Heart right ventricle (tissue), 16 donors: ENCODE data around the gene GAK. TPM values are rescaled to one million over a fixed set of nuclear protein-coding genes. Genes with fewer than 3 reads are reported as not detected.

Experiments
- ATAC-seq, 8 donors: fragments of 200-7000 bp; cut with Tn5 transposase; one replicate each; pipeline ENCODE4 v1.9.1; 2020; ENCODE audit warnings: mild to moderate bottlenecking in 8 of 8, moderate library complexity in 8 of 8, moderate number of reproducible peaks in 1 of 8
- DNase-seq, 2 donors: peaks; one replicate each; pipeline ENCODE4 v3.0.0-alpha.2; 2020
- H3K27ac ChIP-seq, 10 donors: fragments of 200-600 bp; sonication (generic) in 2 of 10; one replicate each; pipeline versions ENCODE4 v1.5.0 to v1.8.0; 2020 to 2022; ENCODE audit warnings: mild to moderate bottlenecking in 3 of 10
- H3K27me3 ChIP-seq, 7 donors: fragments of 200-600 bp; one replicate each; pipeline ENCODE4 v1.8.0; 2021 to 2022; ENCODE audit warnings: mild to moderate bottlenecking in 2 of 7
- H3K36me3 ChIP-seq, 9 donors: fragments of 200-600 bp; sonication (generic) in 1 of 9; one replicate each; pipeline versions ENCODE4 v1.5.0 to v1.8.0; 2020 to 2022; ENCODE audit warnings: mild to moderate bottlenecking in 2 of 9
- H3K4me1 ChIP-seq, 9 donors: fragments of 200-600 bp; sonication (generic) in 1 of 9; one replicate each; pipeline versions ENCODE4 v1.5.0 to v1.8.0; 2020 to 2022; ENCODE audit warnings: mild to moderate bottlenecking in 4 of 9
- H3K4me3 ChIP-seq, 10 donors: fragments of 200-600 bp; sonication (generic) in 2 of 10; one replicate each; pipeline versions ENCODE4 v1.5.0 to v1.8.0; 2020 to 2022; ENCODE audit warnings: mild to moderate bottlenecking in 7 of 10, moderate library complexity in 2 of 10
- H3K9me3 ChIP-seq, 11 donors: fragments of 200-600 bp in 10 of 11; sonication (generic) in 2 of 11; one replicate each; pipeline versions ENCODE4 v1.5.0 to v1.8.0; 2013 to 2022; ENCODE audit warnings: mild to moderate bottlenecking in 2 of 11, control low read depth in 1 of 11, moderate library complexity in 1 of 11
- CTCF ChIP-seq, 9 donors: fragments of 200-600 bp; sonication (generic) in 2 of 9; IDR thresholded peaks; one replicate each; pipeline versions ENCODE4 v1.5.0 to v1.8.0; 2021 to 2022; ENCODE audit warnings: antibody characterized with exemption in 9 of 9, mild to moderate bottlenecking in 5 of 9, moderate library complexity in 1 of 9
- WGBS, 2 donors: extraction: QIAGEN DNeasy Blood & Tissue Kit; methylation state at CpG; one replicate each; pipeline ENCODE4 v1.1.7; 2013; ENCODE audit warnings: inconsistent platforms in 1 of 2; 5-methylcytosine and 5-hydroxymethylcytosine counted together
- intact Hi-C, 10 donors: fragments of 100-400 bp; cut with DNase I; formaldehyde crosslinking; loops; one replicate each; pipeline versions ENCODE4 v1.11.1 to v1.14.2; 2022
- polyA plus RNA-seq, 2 donors: library from polyadenylated mRNA; stranded (reverse); fragments of 200-250 nt; gene quantifications; one replicate each; pipeline ENCODE4 v1.2.3, GENCODE V29; 2013
- total RNA-seq, 10 donors: library from RNA; stranded (reverse); fragmentation: NEBNext Ultra II Directional in 3 of 10; extraction: Animal tissue kit (Norgen Biotek cat#: 25700) in 3 of 10; gene quantifications; one replicate each; pipeline versions ENCODE4 v1.2.1 to v1.2.4, GENCODE V29; 2021 to 2023
- donor health status: Arrhythmogenic right ventricular cardiomyopathy.
- donor health status: ischemic (EF 13 %, LVEDD 7.1; RV severe dilation, severe dysfunction).
- donor health status: healthy with polysubstance abuse.
- donor health status: DM: no; HTN: yes; CAD: no.
- donor health status: DM: no; HTN: no; CAD: no.
- donor health status: ischemic (EF 25% LVEDD 6.9; RV normal size, moderate dysfunction).
- donor health status: ischemic (EF 25% LVEDD 5.7; RV mildly dilated, moderate dysfunction).
- donor health status: healthy.
- donor health status: DM: yes; HTN: yes; CAD: no.
- donor health status: Ischemic cardiomyopathy.
- donor health status: ischemic (EF 35%, LVEDD 5.7; RV mildly dilated, moderate dysfunction).
- donor health status: nonischemic (EF 11% LVEDD 7.7; RV severe dilation, severe dysfunction).
- donor health status: DM: yes; HTN: yes; CAD: no.
- donor health status: PGD.
- donor health status: ischemic (EF 29% LVEDD 5.4; RV normal size, mild dysfunction).
- donor health status: nonischemic (EF 23%, LVEDD 6.1; RV moderate dilation, normal function).

The GAK gene
- total and polyA plus RNA-seq, 12 donors, result 21.0 to 105 (median 29.2) TPM

DNA sequence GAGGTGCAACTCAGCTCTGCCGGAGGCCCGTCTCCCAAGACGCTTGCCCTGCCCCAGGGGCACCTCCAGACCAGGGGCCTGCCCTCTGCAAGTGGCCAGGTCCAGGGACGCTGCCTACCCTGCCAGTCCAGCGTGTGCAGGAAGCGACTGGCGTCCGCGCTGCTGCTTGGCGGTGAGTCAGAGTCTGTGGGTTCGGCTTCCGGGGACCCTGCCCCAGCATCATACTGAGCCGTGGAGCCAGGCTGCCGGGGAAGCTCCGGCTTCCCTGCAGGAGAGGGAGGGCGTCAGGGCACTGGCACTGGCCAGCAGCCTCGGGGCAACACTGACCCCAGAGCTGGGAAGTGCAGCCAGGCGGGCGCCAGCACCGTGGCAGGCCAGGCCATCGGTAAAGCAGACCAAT is 63.7 kb downstream of the GAK start:
- intact Hi-C loops, result no loop called here
- no peak for ATAC-seq
- no peaks in the 10 kb centered on the region for H3K9me3 ChIP-seq
- 97 to 98% methylated on average over 21 of the region's 21 CpGs for WGBS, 2 donors
- no peak overlapping the region for H3K27ac ChIP-seq
- TF ChIP-seq CTCF (IDR thresholded peaks at IDR 0.05), result no peak
- no peaks in the 10 kb centered on the region for H3K4me1 ChIP-seq
- H3K4me3 ChIP-seq, result no peak overlapping the region
- no peak for DNase-seq
- peaks cover 0 to 97% (median 63%) of the 10 kb centered on the region in 9 donors for H3K36me3 ChIP-seq
- no peaks in the 10 kb centered on the region for H3K27me3 ChIP-seq

- DNase-seq (no peak), ATAC-seq (no peak)
- 86 to 93% methylated on average over 23 to 26 of the region's 26 CpGs for WGBS, 2 donors
- Histone ChIP-seq H3K27me3 (no peaks in the 10 kb centered on the region), H3K27ac (no peak overlapping the region), H3K9me3 (peaks cover 0 to 3% (median 0%) of the 10 kb centered on the region in 11 donors), H3K4me3 (no peak overlapping the region), H3K4me1 (no peaks in the 10 kb centered on the region), H3K36me3 (peaks cover 0 to 97% (median 70%) of the 10 kb centered on the region in 9 donors)
- TF ChIP-seq CTCF (IDR thresholded peaks at IDR 0.05), result no peak
- intact Hi-C loops, result no loop called here
These were observed 64.4 kb downstream of the GAK start for GRCh38 chr4:867526-868250.

GRCh38 chr4:866761-867390 is 65.2 kb downstream of the GAK start:
- ATAC-seq (no peak), DNase-seq (no peak)
- TF ChIP-seq CTCF (IDR thresholded peaks at IDR 0.05), result no peak

DNA sequence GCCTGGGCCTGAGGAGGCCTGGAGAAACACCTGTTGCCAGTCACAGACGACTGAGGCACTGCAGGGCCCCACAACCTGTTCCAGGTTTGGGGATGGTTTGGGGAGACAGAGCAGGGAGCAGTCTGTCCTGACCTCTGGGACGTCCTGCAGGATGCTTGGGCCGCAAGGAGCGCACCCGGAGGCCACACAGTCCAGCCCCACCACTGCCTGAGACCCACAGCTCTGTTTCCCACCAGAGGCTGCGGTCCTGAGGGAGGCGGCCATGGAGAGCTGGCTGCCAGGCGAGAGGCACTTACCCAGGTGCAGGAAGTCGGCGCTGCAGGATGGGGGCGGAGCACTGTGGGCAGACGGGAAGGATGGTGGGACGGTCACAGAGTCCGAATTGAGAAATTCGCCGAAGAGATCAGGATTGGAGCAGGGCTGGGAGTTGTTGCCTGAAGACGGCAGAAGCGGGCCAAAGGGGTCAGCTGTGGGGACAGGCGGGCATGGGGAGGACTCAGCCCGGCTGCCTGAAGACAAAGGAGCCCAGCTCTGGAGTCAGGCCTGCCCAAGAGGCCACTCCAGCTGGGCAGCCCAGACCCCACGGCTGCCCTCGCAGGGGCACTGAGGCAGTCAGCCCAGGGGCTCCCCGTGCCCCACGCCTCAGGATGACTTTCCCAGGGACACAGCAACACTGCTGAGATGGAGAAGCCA is 65.9 kb downstream of the GAK start:
- H3K4me1 ChIP-seq, result no peaks in the 10 kb centered on the region
- no peak for ATAC-seq
- H3K27me3 ChIP-seq, result no peaks in the 10 kb centered on the region
- H3K27ac ChIP-seq, result no peak overlapping the region
- H3K4me3 ChIP-seq, result no peak overlapping the region
- H3K9me3 ChIP-seq, result peaks cover 0 to 7% (median 0%) of the 10 kb centered on the region in 11 donors
- DNase-seq, result no peak
- WGBS, 2 donors, result 94 to 95% methylated on average over 24 of the region's 24 CpGs
- peaks cover 0 to 97% (median 83%) of the 10 kb centered on the region in 9 donors for H3K36me3 ChIP-seq
- intact Hi-C loops, result no loop called here
- no peak for TF ChIP-seq CTCF (IDR thresholded peaks at IDR 0.05)

More at GRCh38 chr4:866761-867390, 65.2 kb downstream of the GAK start:
- Histone ChIP-seq H3K27ac (no peak overlapping the region), H3K36me3 (peaks cover 0 to 97% (median 77%) of the 10 kb centered on the region in 9 donors), H3K4me3 (no peak overlapping the region), H3K27me3 (no peaks in the 10 kb centered on the region), H3K9me3 (peaks cover 0 to 7% (median 0%) of the 10 kb centered on the region in 11 donors), H3K4me1 (no peaks in the 10 kb centered on the region)
- intact Hi-C loops, result no loop called here
- 90 to 92% methylated on average over 28 of the region's 28 CpGs for WGBS, 2 donors
